Globus pallidus (tissue), 1 donor: ENCODE results near the gene DIP2C.
"Not testable (repeated sequence)": the region's sequence is repeated elsewhere in the genome, so short reads cannot be mapped to it uniquely, and the experiment has no call there.

ENCODE experiments used
- DNase-seq: peaks from one replicate; pipeline ENCODE4 v3.0.0-alpha.2; 2015; ENCODE audit warnings: low spot score

Gene DIP2C

GRCh38 chr10:326350-326749 is 363.1 kb downstream of the DIP2C start:
- no peak for DNase-seq

GRCh38 chr10:325282-325681 is 364.2 kb downstream of the DIP2C start:
- no peak for DNase-seq

GRCh38 chr10:324593-324992 is 364.9 kb downstream of the DIP2C start:
- no peak for DNase-seq

GRCh38 chr10:323651-324293 is 365.7 kb downstream of the DIP2C start:
- no peak for DNase-seq

GRCh38 chr10:323046-323445 is 366.4 kb downstream of the DIP2C start:
- not testable (repeated sequence) for DNase-seq

GRCh38 chr10:320771-321170 is 368.7 kb downstream of the DIP2C start:
- no peak for DNase-seq

- DNase-seq, result no peak
Measured at GRCh38 chr10:317926-318325, 371.5 kb downstream of the DIP2C start.

GRCh38 chr10:317271-317769 is 372.1 kb downstream of the DIP2C start:
- DNase-seq, result no peak

- DNase-seq, result no peak
Measured at GRCh38 chr10:316390-316789, 373.1 kb downstream of the DIP2C start.

GRCh38 chr10:314871-315270 is 374.6 kb downstream of the DIP2C start:
- DNase-seq, result no peak

- no peak for DNase-seq
Measured at GRCh38 chr10:314381-314780, 375.1 kb downstream of the DIP2C start.

- no peak for DNase-seq
Measured at GRCh38 chr10:311901-312665, 377.4 kb downstream of the DIP2C start.

- DNase-seq, result no peak
Measured at GRCh38 chr10:310976-311639, 378.4 kb downstream of the DIP2C start.

GRCh38 chr10:310371-310770 is 379.1 kb downstream of the DIP2C start:
- no peak for DNase-seq

- DNase-seq, result no peak
Measured at GRCh38 chr10:308572-309085, 380.8 kb downstream of the DIP2C start.

- DNase-seq, result no peak
Measured at GRCh38 chr10:308101-308500, 381.4 kb downstream of the DIP2C start.

GRCh38 chr10:307659-308058 is 381.8 kb downstream of the DIP2C start:
- DNase-seq, result no peak

GRCh38 chr10:306675-307185 is 382.7 kb downstream of the DIP2C start:
- DNase-seq, result no peak

GRCh38 chr10:306007-306674 is 383.3 kb downstream of the DIP2C start:
- no peak for DNase-seq

- DNase-seq, result no peak
Measured at GRCh38 chr10:305034-305433, 384.4 kb downstream of the DIP2C start.

- no peak for DNase-seq
Measured at GRCh38 chr10:301536-301935, 387.9 kb downstream of the DIP2C start.

GRCh38 chr10:300580-300979 is 388.9 kb downstream of the DIP2C start:
- DNase-seq, result not testable (repeated sequence)
